Upper lobe of left lung (tissue), 4 donors: ENCODE data around the gene ST14.

ENCODE experiments used
- CTCF ChIP-seq, 6 experiments: fragments of 450-650 bp in 4 of 6; fragments of 200-600 bp in 2 of 6; sonication (generic) in 2 of 6; IDR thresholded peaks; one replicate each; pipeline ENCODE4 v1.5.1; 2016 to 2019; ENCODE audit warnings: antibody characterized with exemption in 6 of 6
- EP300 ChIP-seq, 4 donors: sonication (generic); formaldehyde crosslinking; IDR thresholded peaks; one replicate each; pipeline ENCODE4 v1.5.1; 2017; ENCODE audit warnings: antibody characterized with exemption in 4 of 4, control low read depth in 2 of 4
- POLR2A ChIP-seq, 4 donors: fragments of 450-650 bp; IDR thresholded peaks; one replicate each; pipeline ENCODE4 v1.5.1; 2016 to 2017; ENCODE audit warnings: antibody characterized with exemption in 4 of 4, mild to moderate bottlenecking in 2 of 4

DNA sequence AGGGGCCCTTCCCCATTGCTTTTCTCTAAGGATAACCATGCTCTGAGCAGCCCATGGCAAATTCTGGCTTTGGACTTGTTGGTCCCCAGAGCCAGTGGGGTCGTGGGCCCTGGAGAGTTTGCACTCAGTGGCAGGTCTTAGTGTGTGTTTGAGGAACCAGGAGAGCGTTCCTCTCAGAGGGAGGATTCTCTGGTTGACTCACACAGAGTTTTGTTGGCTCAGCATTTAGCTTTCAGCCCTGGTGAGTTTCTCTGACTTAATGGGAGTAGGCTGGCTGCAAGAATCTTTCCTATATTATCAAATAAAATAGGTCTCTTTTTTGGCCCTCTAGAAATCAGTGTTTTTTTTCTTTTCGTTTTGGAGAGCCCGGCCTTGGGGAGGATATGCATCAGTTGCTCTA, 20.9 kb downstream of the ST14 start:
- TF ChIP-seq POLR2A (IDR thresholded peaks at IDR 0.05): peak in 1 of 4 donors; percentile 17
- TF ChIP-seq CTCF (IDR thresholded peaks at IDR 0.05): no peak
- TF ChIP-seq EP300 (IDR thresholded peaks at IDR 0.05): no peak
